Osteocyte (in vitro differentiated cells): ENCODE measurements around the gene EPS8L1. TPM values are rescaled to one million over a fixed set of nuclear protein-coding genes. Genes with fewer than 3 reads are reported as not detected.

Experiments
- DNase-seq: peaks from one replicate; pipeline ENCODE4 v3.0.0; 2021; ENCODE audit warnings: mixed read lengths; ENCODE audit not compliant: unreplicated experiment; ENCODE audit errors: extremely low spot score
- H3K27ac Mint-ChIP-seq: one replicate; pipeline ENCODE4 v1.8.0; 2021; ENCODE audit warnings: mild to moderate bottlenecking, mixed read lengths; ENCODE audit not compliant: unreplicated experiment
- H3K27me3 Mint-ChIP-seq: one replicate; pipeline ENCODE4 v1.8.0; 2021; ENCODE audit warnings: mixed read lengths; ENCODE audit not compliant: unreplicated experiment
- H3K36me3 Mint-ChIP-seq: one replicate; pipeline ENCODE4 v1.8.0; 2021; ENCODE audit warnings: mixed read lengths; ENCODE audit not compliant: unreplicated experiment
- H3K4me1 Mint-ChIP-seq: one replicate; pipeline ENCODE4 v1.8.0; 2021; ENCODE audit warnings: mixed read lengths; ENCODE audit not compliant: unreplicated experiment
- H3K4me3 Mint-ChIP-seq: one replicate; pipeline ENCODE4 v1.8.0; 2021; ENCODE audit warnings: mild to moderate bottlenecking, moderate library complexity, mixed read lengths; ENCODE audit not compliant: unreplicated experiment
- H3K9me3 Mint-ChIP-seq: one replicate; pipeline ENCODE4 v1.8.0; 2021; ENCODE audit warnings: mixed read lengths; ENCODE audit not compliant: unreplicated experiment
- total RNA-seq: library from RNA; stranded (reverse); gene quantifications from 2 replicates; pipeline ENCODE4 v1.2.1, GENCODE V29; 2021
- TF ChIP-seq, protein P1 (sequence below): fragments of 200-600 bp; sonication (generic); IDR thresholded peaks from 2 replicates; pipeline ENCODE4 v1.5.0; 2021; ENCODE audit warnings: antibody characterized with exemption, mild to moderate bottlenecking, moderate library complexity

The EPS8L1 gene
- total RNA-seq, 1 donor from 2014 or later: 4.5 TPM

DNA sequence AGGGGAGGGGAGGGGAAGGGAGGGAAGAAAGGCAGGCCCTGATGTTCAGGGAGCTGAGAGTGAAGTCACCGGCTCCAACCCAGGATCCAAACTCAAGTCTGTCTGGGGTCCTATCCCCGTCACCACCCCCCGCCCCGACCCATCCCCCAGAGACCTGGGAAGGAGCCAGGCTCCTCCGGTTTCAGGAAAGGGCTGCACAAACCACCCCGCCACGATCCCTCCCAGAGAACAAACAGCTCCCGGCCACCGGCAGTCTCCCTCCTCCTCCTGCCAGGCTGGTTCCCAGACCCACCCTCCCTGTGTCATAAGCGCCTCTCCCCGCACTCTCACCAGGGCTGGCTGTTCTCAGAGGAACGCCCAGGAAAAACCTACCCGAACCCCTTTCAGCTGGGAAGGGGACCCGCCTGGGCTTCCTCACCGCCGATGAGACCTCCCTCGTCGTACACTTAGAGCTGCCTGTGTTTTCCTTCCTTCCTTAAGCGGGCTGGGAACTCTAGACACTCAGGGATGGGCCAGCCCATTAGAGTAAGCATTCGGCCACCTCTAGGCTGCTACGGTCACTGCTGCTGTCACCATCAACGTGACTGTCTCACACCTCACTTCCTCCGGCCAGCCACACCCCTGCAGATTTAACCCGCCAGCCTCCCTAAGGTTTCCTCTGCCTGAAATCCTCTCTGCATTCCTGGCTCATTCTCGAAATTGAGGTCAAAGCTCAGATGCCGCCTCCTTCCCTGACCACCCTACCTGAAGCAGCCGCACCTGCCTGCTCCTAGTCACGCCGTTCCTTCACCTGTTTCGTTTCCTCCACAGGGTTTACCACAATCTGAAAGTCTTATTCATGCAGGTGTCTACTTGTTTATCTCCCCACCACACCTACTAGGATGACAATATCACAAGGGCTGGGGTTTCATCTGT is 6.5 kb upstream of the EPS8L1 start:
- no peak for DNase-seq
- peaks cover 10% of the 10 kb centered on the region for H3K4me1 Mint-ChIP-seq
- peaks cover 43% of the 10 kb centered on the region for H3K27me3 Mint-ChIP-seq
- no peaks in the 10 kb centered on the region for H3K9me3 Mint-ChIP-seq
- peak overlapping the region; percentile 72 for H3K4me3 Mint-ChIP-seq
- H3K36me3 Mint-ChIP-seq: no peaks in the 10 kb centered on the region
- TF ChIP-seq, protein P1, sequence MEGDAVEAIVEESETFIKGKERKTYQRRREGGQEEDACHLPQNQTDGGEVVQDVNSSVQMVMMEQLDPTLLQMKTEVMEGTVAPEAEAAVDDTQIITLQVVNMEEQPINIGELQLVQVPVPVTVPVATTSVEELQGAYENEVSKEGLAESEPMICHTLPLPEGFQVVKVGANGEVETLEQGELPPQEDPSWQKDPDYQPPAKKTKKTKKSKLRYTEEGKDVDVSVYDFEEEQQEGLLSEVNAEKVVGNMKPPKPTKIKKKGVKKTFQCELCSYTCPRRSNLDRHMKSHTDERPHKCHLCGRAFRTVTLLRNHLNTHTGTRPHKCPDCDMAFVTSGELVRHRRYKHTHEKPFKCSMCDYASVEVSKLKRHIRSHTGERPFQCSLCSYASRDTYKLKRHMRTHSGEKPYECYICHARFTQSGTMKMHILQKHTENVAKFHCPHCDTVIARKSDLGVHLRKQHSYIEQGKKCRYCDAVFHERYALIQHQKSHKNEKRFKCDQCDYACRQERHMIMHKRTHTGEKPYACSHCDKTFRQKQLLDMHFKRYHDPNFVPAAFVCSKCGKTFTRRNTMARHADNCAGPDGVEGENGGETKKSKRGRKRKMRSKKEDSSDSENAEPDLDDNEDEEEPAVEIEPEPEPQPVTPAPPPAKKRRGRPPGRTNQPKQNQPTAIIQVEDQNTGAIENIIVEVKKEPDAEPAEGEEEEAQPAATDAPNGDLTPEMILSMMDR: no peak
- peak overlapping the region; percentile 83 for H3K27ac Mint-ChIP-seq

DNA sequence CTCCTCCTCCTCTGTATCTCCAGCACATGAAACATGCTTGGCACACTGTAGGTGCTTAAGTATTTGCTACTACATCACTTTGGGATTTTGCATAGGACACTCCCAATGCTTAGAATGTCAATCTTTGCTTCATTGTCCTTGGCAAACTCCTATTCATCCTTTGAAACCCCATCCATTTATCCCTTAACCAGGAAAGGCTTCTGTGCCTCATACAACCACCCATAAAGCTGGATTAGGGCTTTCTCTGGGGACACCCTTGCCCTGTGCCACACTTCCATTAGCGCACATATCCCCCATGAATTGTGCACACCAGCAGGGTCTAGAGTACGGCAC is 5.8 kb upstream of the EPS8L1 start:
- peaks cover 10% of the 10 kb centered on the region for H3K4me1 Mint-ChIP-seq
- H3K4me3 Mint-ChIP-seq: no peak overlapping the region
- H3K36me3 Mint-ChIP-seq: no peaks in the 10 kb centered on the region
- DNase-seq: no peak
- H3K27ac Mint-ChIP-seq: no peak overlapping the region
- no peaks in the 10 kb centered on the region for H3K9me3 Mint-ChIP-seq
- H3K27me3 Mint-ChIP-seq: peaks cover 42% of the 10 kb centered on the region
- TF ChIP-seq, protein P1: no peak

DNA sequence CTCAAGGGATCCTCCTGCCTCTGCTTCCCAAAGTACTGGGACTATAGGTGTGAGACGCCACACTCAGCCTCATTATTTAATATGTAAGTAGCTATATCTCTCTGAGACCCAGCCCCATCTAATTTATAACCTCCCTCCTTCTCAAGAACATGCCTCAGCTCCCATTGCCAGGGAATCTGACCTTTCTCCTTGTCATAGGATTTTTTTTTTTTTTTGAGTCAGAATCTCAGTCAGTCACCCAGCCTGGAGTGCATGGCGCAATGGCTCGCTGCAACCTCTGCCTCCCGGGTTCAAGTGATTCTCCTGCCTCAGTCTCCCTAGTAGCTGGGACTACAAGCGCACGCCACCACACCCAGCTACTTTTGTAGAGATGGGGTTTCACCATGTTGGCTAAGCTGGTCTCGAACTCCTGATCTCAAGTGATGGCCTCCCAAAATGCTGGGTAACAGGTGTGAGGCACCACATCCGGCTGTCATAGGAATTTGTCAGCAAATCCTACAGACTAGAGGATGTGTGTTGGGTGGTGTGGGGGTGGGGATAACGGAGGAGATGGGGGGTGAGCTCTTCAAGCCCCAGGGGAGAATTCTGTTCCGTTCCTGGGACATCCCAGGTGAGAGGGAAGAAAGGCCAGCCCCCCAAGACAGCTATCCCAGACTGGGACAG is 5.1 kb upstream of the EPS8L1 start:
- Mint-ChIP-seq H3K27ac (no peak overlapping the region), H3K36me3 (no peaks in the 10 kb centered on the region), H3K4me1 (peaks cover 10% of the 10 kb centered on the region), H3K9me3 (no peaks in the 10 kb centered on the region), H3K27me3 (peaks cover 46% of the 10 kb centered on the region), H3K4me3 (peak overlapping the region; percentile 32)
- TF ChIP-seq, protein P1: no peak
- no peak for DNase-seq

DNA sequence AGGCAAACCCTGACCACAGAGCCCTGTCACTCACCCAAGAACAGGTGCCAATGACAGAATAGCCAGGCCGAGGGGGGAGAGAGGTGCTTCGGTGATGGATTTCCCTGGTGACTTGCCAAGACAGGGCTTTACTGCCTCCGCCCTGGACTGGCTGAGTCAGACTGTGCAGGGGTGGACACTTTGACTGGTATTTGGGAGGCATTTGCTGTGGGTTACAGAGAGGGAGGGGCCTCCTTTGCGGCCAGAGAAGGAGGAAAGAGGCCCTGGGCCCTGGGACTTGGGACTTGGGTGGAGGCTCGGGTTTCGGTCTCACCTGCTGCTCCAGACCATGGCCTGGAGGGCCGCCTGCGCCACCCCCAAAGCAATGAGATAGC is 4.6 kb upstream of the EPS8L1 start:
- Mint-ChIP-seq H3K9me3 (no peaks in the 10 kb centered on the region), H3K27me3 (peaks cover 42% of the 10 kb centered on the region), H3K4me1 (peaks cover 10% of the 10 kb centered on the region), H3K4me3 (no peak overlapping the region), H3K27ac (no peak overlapping the region), H3K36me3 (no peaks in the 10 kb centered on the region)
- DNase-seq: no peak
- TF ChIP-seq, protein P1: no peak

DNA sequence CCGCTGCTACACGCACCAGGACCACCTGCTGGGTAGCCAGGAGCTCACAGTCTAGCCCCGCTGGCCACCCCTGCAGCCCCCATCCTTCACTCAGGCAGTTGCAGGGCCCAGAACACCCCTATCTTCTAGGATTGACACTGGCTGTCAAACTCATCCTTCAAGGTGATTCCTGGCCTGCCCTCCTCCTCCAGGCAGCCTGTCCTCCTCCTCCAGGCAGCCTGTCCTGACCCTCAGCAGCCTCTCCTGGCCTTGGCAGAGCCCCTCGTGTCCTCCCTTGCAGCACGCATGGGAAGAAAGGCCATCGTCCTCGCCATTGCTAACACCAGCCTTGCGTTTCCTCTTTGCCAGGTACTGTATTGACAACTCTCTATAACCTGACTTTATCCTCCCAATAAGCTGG is 3.8 kb upstream of the EPS8L1 start:
- H3K27me3 Mint-ChIP-seq: peaks cover 40% of the 10 kb centered on the region
- no peak overlapping the region for H3K27ac Mint-ChIP-seq
- no peaks in the 10 kb centered on the region for H3K36me3 Mint-ChIP-seq
- DNase-seq: no peak
- no peak overlapping the region for H3K4me3 Mint-ChIP-seq
- TF ChIP-seq, protein P1: no peak
- H3K9me3 Mint-ChIP-seq: no peaks in the 10 kb centered on the region
- peaks cover 10% of the 10 kb centered on the region for H3K4me1 Mint-ChIP-seq
